Fibroblast of villous mesenchyme (primary cell): ENCODE results near the gene P2RX4. TPM values are rescaled to one million over a fixed set of nuclear protein-coding genes. Genes with fewer than 3 reads are reported as not detected.

Source experiments
- DNase-seq: peaks from one replicate; pipeline ENCODE4 v3.0.0-alpha.2; 2010; ENCODE audit warnings: low read depth
- H3K4me3 ChIP-seq: 2 replicates; pipeline ENCODE4 v1.5.1; 2011; ENCODE audit warnings: low read depth, mild to moderate bottlenecking, low read length
- CTCF ChIP-seq: IDR thresholded peaks from 2 replicates; pipeline ENCODE4 v1.5.1; 2012; ENCODE audit warnings: low read depth, mild to moderate bottlenecking, low read length; ENCODE audit not compliant: insufficient read depth
- total RNA-seq: library from RNA; depleted of rRNA; stranded (reverse); fragments of >200 nt; gene quantifications from 2 replicates; pipeline ENCODE4 v1.2.3, GENCODE V29; 2012

Gene P2RX4
- total RNA-seq, 1 donor = 15.1 TPM

- no peak for DNase-seq
- no peak for TF ChIP-seq CTCF
- no peak overlapping the region for H3K4me3 ChIP-seq
Observed at GRCh38 chr12:121261398-121261797, 51.5 kb downstream of the P2RX4 start.

GRCh38 chr12:121263206-121263935 is 53.4 kb downstream of the P2RX4 start:
- H3K4me3 ChIP-seq = no peak overlapping the region
- TF ChIP-seq CTCF = no peak
- no peak for DNase-seq

- TF ChIP-seq CTCF = no peak
- H3K4me3 ChIP-seq = no peak overlapping the region
- no peak for DNase-seq
Observed at GRCh38 chr12:121264135-121264534, 54.2 kb downstream of the P2RX4 start.

- H3K4me3 ChIP-seq = no peak overlapping the region
- TF ChIP-seq CTCF = no peak
- no peak for DNase-seq
Observed at GRCh38 chr12:121264951-121265515, 55.1 kb downstream of the P2RX4 start.

GRCh38 chr12:121267822-121268221 is 57.9 kb downstream of the P2RX4 start:
- no peak overlapping the region for H3K4me3 ChIP-seq
- DNase-seq = no peak
- no peak for TF ChIP-seq CTCF

- no peak overlapping the region for H3K4me3 ChIP-seq
- no peak for DNase-seq
- no peak for TF ChIP-seq CTCF
Observed at GRCh38 chr12:121273364-121273896, 63.5 kb downstream of the P2RX4 start.
